Astrocyte of the cerebellum (primary cell): Measurements from ENCODE around the gene DNAJB2.
A peak's percentile ranks its signal among the peaks of the same experiment; 100 is the strongest.
"Not testable (repeated sequence)": the region's sequence is repeated elsewhere in the genome, so short reads cannot be mapped to it uniquely, and the experiment has no call there.

Experiments
- DNase-seq: peaks from one replicate; pipeline ENCODE4 v3.0.0-alpha.2; 2011; ENCODE audit warnings: low read depth
- H3K4me3 ChIP-seq: 2 replicates; pipeline ENCODE4 v1.5.1; 2011; ENCODE audit warnings: mild to moderate bottlenecking, low read depth, low read length, moderate library complexity
- in situ Hi-C: cut with HindIII; loops from 2 replicates; pipeline ENCODE4 v1.10.0; 2017; ENCODE audit warnings: low sequenced_read_pairs
- TF ChIP-seq, protein P1 (sequence below): IDR thresholded peaks from 2 replicates; pipeline ENCODE4 v1.5.1; 2012; ENCODE audit warnings: low read length, low read depth, moderate library complexity, mild to moderate bottlenecking; ENCODE audit errors: missing control alignments

The DNAJB2 gene

GRCh38 chr2:219251656-219252055 is 27.5 kb upstream of the DNAJB2 start:
- H3K4me3 ChIP-seq: no peak overlapping the region
- TF ChIP-seq, protein P1, sequence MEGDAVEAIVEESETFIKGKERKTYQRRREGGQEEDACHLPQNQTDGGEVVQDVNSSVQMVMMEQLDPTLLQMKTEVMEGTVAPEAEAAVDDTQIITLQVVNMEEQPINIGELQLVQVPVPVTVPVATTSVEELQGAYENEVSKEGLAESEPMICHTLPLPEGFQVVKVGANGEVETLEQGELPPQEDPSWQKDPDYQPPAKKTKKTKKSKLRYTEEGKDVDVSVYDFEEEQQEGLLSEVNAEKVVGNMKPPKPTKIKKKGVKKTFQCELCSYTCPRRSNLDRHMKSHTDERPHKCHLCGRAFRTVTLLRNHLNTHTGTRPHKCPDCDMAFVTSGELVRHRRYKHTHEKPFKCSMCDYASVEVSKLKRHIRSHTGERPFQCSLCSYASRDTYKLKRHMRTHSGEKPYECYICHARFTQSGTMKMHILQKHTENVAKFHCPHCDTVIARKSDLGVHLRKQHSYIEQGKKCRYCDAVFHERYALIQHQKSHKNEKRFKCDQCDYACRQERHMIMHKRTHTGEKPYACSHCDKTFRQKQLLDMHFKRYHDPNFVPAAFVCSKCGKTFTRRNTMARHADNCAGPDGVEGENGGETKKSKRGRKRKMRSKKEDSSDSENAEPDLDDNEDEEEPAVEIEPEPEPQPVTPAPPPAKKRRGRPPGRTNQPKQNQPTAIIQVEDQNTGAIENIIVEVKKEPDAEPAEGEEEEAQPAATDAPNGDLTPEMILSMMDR: no peak
- in situ Hi-C loops: no loop called here
- no peak for DNase-seq

DNA sequence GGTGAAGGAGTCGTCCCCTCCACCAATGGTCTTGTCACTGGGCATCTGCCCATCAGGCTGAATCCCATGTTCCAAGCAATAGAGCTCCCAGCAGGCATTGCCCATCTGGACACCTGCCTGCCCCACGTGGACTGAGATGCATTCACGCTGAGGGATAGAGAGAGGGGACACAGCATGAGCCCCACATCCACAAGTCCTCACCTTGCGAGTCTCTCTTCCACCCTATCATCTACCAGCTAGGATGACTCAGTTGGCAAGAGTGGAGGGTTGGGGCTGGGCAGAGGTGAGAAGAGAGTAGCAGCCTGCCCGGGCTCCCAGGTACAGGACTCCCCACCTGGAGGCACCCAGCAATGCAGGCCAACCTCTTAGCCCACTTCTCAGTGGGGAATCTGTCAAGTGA is 27.1 kb upstream of the DNAJB2 start:
- TF ChIP-seq, protein P1: no peak
- no peak for DNase-seq
- in situ Hi-C loops: no loop called here
- H3K4me3 ChIP-seq: no peak overlapping the region

- DNase-seq: no peak
- TF ChIP-seq, protein P1: no peak
- in situ Hi-C loops: no loop called here
- H3K4me3 ChIP-seq: peak overlapping the region; percentile 37
Observed at GRCh38 chr2:219252570-219252899, 26.6 kb upstream of the DNAJB2 start.

DNA sequence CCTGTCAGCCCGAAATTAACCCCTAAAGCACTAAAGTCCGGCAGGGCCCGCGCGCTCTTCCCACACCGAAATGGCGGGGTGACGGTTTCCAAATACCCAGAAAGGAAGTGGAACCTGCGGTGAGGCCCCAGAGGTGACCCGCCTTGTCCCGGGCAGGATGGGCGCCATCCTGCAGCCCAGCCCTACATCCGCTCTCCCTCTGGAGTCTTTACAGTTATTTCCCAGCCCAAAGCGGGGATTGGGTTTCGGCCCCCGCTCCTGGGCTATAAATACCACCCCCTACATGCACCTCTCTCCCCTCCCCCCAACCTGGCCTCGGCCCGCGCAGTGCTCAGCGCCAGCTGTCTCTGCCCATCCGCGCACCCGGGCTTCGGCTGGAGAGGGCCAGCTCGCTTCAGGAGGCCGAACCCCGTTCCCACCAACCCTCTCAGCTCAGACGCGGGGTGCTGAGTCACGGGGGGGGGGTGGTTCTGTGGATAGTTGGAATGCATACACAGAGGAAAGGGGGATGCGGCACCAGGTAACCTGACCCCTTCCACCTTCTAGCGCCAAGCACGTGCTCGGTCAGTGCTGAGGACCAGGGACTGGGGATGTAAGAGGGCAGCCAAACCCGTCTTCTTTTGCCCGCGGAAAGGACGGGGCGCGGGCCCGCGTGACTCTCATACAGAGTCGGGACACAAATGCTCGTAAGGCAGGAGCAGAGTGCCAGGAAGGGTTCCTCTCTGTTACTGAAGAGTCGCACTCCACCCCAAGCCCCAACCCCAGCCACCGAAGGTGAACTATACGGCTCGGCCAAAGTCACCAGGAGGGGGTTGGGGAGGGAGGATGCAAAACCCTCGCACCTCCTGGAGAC is 26.0 kb upstream of the DNAJB2 start, which contains the start of gene TUBA4B:
TSS of gene TUBA4B (plus strand) at position 344 of the 853 bp plus-strand sequence. CDS start at position 509, 165 bp downstream.
- no peak for DNase-seq
- H3K4me3 ChIP-seq: peak within 1 kb of the TSS; percentile 37
- in situ Hi-C loops: no loop called here
- TF ChIP-seq, protein P1: no peak

DNA sequence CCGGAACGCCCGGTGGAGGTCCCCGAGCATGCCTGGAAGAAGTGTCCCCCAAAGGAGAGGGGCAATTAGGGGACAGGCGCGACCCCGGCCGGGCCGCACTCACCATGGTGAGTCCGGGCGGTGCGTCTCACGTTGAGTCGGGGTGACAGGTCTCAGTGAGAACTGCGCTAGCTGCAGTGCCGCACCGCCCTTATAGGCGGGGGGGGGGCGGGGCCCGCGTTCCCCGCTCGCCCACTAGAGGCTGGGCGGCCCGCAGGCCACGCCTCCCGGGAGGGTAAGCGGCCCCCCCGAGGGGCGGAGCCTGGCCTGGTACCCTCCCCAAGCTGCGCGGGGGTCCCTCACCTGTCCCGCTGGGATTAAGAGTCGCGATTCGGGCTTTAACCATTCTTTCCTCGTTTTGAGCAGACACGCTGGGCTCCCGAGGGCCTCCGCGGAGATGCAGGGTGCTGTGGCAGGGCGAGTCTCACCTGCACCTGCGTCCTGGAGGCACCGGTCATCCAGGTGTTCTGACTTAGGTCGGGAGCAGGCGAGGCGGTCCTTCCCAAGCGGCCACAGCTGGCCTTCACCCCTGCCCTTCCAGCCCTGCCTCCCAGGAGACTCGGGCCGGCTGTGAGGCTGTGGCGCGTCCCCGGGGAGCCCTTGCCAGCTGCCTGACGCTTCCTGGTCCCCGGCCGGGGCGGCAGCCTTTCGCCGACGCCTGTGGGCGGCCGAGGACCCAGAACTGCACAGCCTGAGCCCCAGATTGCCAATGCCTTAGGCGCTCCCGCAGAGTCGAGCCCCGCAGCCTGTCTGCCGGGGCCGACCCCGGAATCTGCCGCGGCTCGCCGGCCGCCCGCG is 25.2 kb upstream of the DNAJB2 start, which contains the start of gene TUBA4A:
TSS of gene TUBA4A (minus strand) at position 166 of the 837 bp plus-strand sequence. CDS start at position 106, 60 bp downstream.
- TF ChIP-seq, protein P1: no peak

GRCh38 chr2:219254590-219255201 is 24.5 kb upstream of the DNAJB2 start:
- DNase-seq: no peak
- in situ Hi-C loops: no loop called here
- TF ChIP-seq, protein P1: no peak
- H3K4me3 ChIP-seq: peak overlapping the region; percentile 37

More for the DNA sequence above, 25.2 kb upstream of the DNAJB2 start, which contains the start of gene TUBA4A:
- H3K4me3 ChIP-seq: peak within 1 kb of the TSS; percentile 37
- DNase-seq: no peak
- in situ Hi-C loops: no loop called here

GRCh38 chr2:219258942-219259341 is 20.2 kb upstream of the DNAJB2 start:
- in situ Hi-C loops, DNase-seq, H3K4me3 ChIP-seq: not testable (repeated sequence)
